HuH-7 (cell line): Measurements from ENCODE around the gene CHD9.
A peak's percentile ranks its signal among the peaks of the same experiment; 100 is the strongest.
"Not testable (repeated sequence)": the region's sequence is repeated elsewhere in the genome, so short reads cannot be mapped to it uniquely, and the experiment has no call there.

ENCODE experiments used
- DNase-seq: peaks from one replicate; pipeline ENCODE4 v3.0.0; 2011; ENCODE audit warnings: low spot score

The CHD9 gene

DNA sequence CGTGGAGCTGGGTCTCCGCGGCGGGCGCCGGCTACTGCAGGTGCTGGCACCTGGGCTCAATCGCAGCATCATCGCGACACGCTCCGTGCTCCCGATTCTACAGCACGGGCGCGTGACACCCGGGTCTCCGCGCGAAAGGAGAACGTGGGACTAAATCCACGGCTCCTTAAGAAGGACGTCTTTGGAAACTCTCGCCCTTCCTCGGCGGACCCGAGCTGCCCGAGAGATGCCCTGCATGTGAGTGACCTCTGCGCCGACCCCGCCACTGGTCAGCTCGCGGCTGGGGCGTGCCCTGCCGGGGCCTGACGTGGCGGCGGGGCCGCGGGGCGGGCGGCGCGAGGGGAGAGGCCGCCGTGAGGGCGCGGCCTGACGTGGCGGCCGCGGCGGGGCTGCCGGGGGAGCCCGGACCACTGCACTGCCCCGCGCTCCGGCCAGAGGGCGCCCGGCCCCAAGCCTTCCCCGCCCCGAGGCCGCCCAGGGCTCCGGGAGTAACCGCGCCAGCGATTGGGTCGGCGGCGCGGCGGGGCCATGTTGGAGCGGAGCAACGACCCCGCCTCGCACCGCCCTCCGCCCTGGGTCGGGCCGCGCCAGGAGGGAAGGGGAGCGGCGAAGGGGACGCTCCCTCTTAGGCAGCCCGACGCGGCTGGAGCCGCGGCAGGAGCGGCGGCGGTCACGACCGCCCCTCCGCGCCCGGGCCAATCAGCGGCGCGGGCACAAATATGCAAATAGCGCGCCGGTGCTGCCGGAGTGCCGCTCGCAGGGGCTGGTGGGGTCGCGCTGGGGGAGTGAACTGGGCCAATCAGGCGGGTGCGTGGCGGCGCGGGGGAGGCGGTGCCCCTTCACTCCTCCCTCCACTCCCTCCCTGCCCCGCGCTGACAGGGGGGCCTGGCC is 75.6 kb downstream of the CHD9 start:
- peak; percentile 93 for DNase-seq

DNA sequence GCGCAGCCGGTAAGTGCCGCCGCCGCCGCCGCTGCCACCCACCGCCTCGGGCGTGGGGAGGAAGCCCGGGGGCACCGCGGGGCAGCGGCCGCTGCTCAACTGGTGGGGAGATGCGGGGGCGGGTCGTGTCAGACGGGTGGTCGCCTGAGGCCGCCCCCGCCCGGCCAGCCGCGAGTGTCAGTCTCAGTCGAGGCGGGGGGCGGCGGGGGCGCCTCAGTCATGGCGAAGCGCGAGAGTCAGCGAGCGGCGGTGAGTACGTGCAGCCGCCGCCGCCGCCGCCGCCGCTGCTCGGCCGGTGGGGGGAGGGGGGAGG is 76.2 kb downstream of the CHD9 start:
- no peak for DNase-seq

DNA sequence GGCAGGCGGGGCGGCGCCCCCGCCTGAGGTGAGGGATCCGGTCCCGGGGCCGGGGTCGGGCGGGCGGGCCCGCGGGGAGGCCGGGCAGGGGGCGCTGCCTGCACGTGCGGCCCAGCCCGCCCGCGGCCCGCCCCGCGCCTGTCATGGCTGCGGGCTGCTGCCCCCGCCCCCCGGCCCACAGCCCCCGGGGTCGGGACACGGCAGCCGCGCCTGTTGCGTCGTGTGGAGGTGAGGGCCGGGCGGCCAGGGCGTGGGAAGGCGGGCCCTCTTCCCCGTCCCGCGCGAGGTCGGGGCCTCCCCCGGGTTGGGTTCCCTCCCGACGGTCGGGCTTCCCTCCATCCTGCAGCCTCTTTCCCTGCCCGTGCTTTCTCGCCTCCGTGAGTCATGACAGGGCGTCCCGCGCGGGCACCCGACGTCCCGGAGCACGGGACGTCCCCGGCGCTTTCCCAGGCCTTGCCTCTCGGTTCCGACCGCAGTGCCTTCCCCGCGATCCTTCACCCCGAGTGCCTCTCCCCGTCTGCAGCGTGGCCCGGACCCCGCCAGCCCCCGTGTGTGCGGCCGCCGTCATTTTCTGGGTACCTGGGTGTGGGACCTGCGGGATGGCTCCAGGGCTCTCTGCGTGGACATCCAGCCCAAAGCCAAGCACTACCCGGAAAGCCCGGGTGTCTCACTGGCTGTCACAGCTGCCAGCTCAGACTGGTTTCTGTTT is 76.7 kb downstream of the CHD9 start:
- peak; percentile 26 for DNase-seq

DNA sequence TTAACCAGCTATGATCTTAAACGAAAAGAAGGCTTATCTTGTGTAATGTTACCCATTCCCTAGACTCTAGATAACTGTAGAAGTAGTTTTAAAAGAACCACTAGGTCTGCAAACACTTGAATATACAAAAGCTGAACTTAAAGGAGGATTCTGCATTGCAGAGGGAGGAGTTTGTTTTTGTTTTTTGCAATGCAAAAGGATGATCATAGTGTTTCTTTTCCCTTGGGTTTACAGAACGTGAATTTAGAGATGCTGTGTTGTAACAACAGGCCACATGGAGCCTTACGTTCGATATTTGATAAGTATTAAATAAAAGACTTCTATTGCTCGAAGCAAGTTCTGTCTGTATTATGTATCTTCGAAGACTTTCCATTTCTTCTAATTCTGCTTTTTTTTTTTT is 77.6 kb downstream of the CHD9 start:
- no peak for DNase-seq

DNA sequence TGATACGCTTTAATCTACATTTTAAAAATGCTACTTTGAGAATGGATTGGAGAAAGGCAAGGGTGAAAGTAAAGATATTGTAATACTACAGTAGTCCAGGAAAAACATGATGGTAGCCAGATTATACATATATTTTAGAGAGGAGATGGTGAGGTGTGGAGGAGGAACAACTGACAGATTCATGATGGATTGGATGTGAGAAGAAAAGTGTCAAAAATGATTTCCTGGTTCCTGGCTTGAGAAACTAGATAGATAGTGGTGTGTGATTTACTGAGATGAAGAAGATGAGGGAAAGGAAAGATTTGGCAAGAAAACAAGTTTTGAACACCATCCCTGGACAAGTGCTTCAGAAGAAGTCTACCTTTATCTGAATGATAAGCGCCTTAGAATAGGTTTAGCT is 80.5 kb downstream of the CHD9 start:
- DNase-seq = no peak

DNA sequence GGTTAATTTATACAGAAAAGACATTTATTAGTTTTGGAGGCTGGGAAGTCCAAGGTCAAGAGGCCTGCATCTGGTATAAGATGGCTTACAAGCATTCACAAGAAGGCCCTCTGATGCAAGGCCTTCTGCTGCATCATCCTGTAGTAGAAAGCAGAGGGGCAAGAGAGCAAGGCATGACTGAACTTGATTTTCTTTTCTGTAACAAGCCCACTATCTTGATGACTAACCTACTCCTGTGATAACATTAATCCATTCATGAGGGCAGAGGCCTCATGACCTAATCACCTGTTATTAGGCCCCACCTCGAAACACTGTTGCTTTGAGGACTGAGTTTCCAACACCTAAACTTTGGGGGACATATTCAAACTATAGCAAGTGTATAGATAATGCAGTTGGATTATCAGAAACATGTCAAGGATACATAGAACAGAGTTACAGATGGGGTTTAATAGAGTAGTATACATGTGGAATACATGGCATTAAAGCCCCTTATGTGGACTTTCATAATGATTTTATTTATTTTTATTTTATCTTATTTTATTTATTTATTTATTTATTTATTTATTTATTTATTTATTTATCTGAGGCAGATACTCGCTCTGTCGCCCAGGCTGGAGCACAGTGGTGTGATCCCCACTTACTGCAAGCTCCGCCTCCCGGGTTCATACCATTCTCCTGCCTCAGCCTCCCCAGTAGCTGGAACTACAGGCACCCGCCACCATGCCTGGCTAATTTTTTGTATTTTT is 88.2 kb downstream of the CHD9 start:
- no peak for DNase-seq

DNA sequence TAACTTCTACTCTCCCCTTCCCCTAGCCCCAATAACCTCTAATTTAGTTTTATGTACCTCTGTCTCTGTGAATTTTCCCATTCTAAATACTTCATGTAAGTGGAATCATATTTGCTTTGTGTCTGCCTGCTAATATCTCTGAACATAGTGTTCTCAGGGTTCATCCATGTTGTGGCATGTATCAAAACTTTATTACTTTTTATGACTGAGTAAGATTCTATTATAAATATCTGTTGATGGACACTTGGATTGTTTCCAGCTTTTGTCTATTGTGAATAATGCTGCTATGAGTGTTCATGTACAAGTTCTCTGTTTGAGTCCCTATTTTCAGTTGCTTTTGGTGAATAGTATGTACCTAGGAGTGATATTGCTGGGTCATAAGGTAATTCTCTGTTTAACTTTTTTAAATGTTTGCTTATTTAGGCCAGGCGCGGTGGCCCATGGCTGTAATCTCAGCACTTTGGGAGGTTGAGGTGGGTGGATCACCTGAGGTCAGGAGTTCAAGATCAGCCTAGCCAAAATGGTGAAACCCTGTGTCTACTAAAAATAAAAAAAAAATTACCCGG is 92.8 kb downstream of the CHD9 start:
- DNase-seq = no peak

DNA sequence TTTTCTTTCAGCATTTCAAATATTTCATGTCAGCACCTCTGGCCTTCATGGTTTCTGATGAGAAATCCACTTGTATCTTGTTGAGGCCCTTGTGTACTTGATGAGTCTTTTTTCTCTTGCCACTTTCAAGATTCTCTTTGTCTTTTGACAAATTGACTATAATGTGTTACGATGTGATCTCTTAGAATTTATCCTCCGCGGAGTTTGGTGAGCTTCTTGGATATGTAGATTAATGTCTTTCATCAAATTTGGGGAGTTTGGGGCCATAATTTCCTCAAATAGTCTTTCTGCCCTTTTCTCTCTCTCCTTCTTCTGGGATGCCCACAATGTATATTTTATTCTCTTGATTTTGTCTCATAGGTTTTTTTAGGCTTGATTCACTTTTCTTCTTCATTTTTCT is 96.0 kb downstream of the CHD9 start:
- no peak for DNase-seq

DNA sequence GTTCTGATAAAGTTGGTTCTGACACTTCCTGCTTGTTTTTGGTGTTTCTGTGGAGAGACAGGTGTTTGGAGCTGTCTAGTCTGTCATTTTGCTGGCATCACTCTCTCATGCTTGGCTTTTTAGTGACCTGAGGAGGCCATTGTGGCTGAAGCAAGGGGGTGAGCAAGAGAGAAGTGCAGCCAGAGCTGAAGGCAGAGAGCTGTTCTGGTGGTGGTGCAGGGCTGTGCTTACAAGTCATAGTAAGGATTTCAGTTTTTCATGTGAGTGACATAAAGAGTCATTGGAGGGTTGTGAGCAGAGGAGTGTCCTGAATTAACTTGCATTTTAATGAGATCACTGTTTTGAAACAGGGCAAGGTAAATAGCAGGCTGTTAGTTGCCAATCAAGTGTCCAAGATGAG is 97.5 kb downstream of the CHD9 start:
- DNase-seq = no peak

DNA sequence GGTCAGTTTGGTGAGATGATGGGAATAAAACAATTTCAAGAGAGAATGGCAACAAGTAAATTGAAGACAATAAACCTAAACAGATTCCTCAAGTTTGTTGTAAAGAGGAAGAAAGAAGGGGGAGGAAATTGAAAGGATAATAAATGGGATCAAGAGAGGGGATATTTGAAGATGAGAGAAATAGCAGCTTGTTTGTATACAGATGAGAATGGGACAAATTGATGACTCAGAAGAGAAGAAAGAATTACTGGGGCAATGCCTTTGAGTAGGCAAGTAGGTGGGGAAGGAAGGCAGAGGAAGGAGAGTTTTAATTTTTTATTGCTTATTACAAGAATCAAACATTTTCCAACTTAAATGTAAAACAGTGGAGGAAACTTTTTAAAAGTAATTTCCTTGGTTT is 98.3 kb downstream of the CHD9 start:
- DNase-seq = no peak

DNA sequence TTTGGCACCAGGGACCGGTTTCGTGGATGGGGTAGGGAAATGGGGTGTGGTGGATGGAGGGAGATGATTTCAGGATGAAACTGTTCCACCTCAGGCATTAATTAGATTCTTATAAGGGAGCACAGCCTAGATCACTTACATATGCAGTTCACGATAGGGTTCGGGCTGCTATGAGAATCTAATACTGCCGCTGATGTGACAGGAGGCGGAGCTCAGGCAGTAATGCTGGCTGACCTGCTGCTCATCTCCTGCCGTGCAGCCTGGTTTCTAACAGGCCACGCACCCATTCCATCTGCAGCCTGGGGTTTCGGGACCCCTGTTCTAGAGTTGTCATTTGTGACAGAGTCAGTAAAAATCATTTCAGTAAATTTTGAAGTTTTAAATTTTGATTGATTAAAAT is 99.7 kb downstream of the CHD9 start:
- DNase-seq = no peak

DNA sequence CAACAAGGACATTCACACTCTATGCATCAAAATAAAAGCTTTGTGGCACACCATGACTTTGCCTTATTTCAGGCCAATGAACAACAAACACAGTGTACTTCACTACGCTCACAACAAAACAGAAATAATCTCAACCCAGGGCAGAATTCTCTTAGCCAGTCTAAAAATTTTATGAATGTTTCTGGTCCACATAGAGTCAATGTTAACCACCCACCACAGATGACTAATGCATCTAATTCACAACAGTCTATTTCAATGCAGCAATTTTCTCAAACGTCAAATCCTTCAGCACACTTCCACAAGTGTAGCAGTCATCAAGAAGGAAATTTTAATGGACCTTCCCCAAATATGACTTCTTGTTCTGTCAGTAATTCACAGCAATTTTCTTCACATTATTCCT is 101.7 kb downstream of the CHD9 start:
- no peak for DNase-seq

DNA sequence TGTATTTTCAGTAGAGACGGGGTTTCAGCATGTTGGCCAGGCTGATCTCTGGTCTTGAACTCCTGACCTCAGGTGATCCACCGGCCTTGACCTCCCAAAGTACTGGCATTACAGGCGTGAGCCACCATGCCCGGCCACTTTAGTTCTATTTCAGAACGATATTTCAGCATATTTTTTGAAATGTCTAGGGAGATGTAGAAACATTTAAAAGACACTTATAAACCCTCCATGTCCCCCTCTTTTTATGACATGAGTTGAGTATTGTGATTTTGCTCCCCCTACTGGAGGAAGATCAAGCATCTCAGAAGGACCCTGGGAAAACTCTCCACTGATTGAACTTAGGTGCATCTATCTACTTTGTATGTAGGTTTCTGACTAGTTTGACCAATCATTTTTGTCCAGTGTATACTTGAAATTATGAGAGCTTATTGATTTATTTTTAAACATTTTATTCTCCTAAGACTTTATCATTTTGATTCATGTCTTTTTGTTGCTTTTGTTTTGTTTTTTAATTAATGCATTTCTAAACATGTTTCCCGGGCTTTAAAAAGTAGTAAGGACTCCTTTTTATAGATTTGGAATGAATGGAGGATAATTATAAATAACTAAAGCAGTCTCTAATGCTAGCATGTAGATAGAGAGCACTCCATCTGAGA is 105.1 kb downstream of the CHD9 start:
- peak; percentile 15 for DNase-seq

DNA sequence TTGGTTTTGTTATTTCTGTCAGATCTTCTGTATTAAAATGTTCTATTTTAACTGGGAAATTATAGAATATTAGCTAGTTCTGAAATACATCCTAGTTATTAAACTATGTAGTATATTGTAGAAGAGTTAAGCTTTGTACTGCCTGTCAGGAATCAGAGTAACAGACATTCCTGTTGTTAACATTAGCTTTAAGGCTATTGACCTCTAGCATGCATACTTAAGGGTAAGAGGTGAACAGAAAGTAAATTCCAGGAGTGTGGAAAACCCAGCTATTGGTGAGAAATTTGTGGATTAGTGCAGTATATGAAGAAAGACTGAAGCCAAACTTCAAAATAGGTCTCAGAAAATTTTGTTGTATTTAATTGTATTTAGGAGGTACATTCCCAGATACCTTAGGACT is 111.3 kb downstream of the CHD9 start:
- peak; percentile 3 for DNase-seq

DNA sequence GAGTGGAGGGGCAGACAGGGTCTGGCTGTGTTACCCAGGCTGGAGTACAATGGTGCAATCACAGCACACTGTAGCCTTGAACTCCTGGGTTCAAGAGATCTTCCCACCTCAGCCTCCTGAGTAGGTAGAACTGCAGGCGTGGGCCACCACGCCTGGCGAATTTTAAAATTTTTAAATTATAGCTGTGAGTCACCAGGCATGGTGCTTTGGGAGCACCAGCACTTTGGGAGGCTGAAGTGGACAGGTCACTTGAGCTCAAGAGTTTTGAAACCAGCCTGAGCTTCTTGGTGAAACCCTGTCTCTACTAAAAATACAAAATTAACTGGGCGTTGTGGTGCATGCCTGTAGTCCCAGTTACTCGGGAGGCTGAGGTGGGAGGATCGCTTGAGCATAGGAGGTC is 114.0 kb downstream of the CHD9 start:
- no peak for DNase-seq

DNA sequence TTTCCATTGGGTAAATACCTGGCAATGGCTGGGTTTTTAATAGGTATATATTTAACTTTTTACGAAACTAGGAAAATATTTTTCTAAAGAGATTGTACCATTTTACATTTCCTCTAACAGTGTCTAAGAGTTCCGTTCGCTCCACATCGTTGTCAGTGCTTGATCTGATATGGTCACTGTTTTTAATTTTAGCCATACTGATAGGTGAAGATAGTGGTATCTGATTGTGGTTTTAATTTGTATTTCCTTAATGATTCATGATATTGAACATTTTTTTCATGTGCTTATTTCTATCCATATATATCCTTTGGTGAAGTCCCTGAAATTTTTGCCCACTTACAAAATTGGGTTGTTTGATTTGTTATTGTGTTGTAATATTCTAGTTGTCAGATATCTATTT is 117.7 kb downstream of the CHD9 start:
- DNase-seq = no peak

DNA sequence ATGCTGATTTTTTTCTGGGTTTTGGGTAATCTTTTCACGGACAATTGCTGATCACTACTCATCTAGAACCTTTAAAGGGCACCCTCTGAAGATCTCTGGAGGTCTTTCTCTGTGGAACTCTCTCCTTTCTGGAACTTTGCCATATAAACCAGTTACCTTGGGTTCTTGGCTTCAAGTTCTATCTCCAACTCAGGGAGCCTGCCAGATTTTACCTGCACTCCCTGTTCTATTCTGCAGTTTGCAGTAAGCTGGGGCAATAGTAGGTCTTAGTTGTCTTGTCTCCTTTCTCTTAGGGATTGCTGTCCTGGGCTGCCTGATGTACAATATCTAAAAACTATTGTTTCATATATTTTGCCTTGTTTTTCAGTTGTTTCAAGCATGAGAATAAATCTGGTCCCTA is 120.3 kb downstream of the CHD9 start:
- no peak for DNase-seq

DNA sequence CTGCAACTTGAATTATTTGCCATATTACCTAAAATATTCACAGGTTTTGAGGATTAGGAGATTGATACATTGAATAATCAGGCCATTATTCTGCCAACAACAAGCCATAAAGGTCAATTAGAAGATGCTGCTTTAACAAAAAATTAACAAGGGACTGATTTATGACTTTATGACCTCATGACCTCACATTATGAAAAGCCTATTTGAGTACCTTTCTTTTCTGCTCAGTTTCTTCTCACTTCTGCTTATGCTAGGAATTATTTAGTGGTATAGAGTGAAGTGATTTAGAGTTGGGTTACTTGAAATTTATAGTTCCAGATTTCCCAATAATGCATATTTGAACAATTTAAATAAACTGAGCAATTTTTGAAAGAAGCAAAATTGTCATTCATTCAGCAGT is 121.6 kb downstream of the CHD9 start:
- DNase-seq = no peak

DNA sequence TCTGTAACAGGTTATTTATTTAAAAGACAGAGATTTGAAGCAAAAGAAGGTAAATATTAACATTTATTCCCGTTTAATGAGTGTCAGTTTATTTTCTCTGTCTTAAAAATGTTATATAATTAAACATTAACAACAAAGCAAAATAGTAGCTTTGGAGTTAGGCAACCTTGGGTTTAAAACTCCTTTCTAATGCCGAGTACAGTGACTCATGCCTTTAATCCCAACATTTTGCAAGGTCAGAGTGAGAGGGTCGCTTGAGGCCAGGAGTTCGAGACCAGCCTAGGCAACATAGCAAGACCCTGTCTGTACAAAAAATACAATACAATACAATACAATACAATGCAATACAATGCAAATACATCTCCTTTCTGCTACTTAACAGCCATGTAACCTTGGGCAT is 128.7 kb downstream of the CHD9 start:
- no peak for DNase-seq

DNA sequence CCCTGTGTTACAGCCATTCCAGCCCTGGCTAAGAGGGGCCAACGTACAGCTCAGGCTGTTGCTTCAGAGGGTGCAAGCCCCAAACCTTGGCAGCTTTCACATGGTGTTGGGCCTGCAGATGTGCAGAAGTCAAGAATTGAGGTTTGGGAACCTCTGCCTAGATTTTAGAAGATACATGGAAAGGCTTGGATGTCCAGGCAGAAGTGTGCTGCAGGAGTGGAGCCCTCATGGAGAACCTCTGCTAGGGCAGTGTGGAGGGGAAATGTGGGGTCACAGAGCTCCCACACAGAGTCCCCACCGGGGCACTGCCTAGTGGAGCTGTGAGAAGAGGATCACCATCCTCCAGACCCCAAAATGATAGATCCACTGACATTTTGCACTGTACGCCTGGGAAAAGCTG is 130.9 kb downstream of the CHD9 start:
- not testable (repeated sequence) for DNase-seq

DNA sequence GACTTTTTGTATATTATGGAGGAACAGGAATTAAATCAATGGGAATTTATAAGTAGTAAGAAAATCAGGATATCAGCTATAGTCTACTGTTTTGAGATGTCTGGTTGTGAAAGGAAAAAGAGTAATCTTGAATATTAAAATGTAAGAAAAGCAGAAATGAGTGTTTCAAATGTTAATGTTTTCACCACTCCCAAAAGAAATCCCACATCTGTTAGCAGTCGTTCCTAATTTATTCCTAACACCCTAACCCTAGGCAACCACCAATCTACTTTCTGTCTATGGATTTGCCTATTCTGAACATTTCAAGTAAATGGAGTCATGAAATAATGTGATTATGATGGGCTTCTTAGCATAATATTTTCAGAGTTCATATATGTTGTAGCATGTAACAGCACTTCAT is 133.0 kb downstream of the CHD9 start:
- no peak for DNase-seq

DNA sequence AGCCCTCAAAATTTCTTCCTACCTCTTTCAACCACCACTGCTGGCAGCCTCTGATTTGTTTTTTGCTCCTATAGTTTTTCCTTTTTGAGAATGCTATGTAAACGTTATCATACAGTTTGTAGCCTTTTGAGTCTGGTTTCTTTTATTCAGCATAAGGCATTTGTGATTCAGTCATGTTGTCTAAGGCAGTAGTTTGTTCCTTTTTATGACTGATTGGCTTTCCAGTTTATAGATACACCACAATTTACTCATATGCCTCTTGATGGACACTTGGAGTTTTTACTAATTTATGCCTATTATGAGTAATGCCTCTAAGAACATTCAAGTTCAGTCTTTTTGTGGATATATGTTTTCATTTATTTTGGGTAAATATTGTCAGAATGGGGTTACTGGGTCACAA is 136.6 kb downstream of the CHD9 start:
- DNase-seq = no peak
